ENCODE results near the gene ACBD6. TPM values are rescaled to one million over a fixed set of nuclear protein-coding genes. Genes with fewer than 3 reads are reported as not detected.
"Not testable (repeated sequence)": the region's sequence is repeated elsewhere in the genome, so short reads cannot be mapped to it uniquely, and the experiment has no call there.

The ACBD6 gene
- total RNA-seq, 1 donor from 2014 or later: 52.6 TPM

DNA sequence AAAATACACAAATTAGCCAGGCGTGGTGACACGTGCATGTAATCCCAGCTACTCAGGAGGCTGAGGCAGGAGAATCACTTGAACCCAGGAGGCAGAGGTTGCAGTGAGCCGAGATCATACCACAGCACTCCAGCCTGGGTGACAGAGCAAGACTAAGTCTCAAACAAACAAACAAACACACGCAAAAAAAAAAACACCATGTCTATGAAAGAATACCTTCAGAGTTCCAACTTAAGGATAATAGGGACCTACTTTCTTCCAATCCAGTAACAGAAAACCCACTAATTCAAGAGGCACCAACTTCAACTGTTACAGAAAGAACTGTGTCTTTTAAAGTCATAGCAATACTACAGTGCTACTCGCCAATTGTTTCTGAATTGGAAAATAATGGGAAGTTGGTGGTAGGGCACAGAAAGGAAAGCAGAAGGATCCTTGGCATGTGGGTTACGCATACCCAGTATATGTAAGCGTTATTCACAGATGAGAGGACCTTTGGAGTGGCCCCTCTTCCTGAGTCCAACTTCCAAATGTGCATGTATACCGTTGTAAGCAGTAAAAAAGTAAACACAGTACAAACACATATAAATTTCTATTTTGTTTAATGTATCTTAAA, 87.0 kb downstream of the ACBD6 start:
- DNase-seq: no peak

DNA sequence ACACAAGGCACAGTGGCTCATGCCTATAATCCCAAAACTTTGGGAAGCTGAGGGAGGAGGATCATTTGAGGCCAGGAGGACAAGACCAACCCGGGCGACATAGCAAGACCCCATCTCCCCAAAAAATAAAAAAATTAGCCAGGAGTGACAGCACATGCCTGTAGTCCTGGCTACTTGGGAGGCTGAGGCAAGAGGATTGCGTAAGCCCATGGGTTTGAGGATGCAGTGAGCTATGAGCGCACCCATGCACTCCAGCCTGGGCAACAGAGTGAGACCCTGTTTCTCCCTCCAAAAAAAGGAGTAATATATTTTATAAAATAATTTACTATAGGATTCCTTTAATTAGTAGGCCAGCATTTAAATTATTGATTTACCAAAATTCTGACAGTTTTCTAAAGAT, 89.8 kb downstream of the ACBD6 start:
- DNase-seq: no peak

GRCh38 chr1:180408128-180408527, 94.2 kb downstream of the ACBD6 start:
- not testable (repeated sequence) for DNase-seq

GRCh38 chr1:180407051-180407450, 95.3 kb downstream of the ACBD6 start:
- no peak for DNase-seq

DNA sequence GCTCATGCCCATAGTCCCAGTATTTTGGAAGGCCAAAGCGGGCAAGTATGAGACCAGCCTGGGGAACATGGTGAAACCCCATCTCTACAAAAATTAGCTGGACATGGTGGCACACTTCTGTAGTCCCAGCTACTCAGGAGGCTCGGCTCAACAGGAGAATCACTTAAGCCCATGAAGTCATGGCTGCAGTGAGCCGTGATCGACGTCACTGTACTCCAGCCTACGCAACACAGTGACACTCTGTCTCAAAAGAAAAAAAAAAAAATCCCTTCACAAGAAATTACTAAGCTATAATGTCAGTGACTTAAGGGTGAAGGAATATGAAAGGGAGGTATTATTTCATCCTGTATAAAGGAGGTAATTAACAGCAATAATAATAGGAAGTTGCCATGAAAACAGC, 99.8 kb downstream of the ACBD6 start:
- DNase-seq: no peak

DNA sequence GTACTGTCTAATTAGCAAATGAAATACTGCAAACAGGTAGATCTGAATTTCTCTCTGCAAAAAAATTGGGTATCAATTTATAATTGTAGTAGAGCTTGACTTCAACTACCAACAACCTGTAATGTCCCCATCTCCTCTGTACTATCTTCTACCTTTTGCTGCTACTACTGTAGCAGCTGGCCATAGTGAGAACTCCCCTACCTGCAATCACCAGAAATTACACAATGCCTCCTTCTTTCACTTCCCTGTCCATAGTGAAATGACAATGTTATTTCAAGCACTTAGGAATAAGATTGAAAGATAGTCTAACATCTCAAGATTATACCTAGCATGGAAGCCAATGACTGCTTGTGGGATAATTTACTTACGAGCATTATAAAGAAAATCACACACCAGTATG, 100.4 kb downstream of the ACBD6 start:
- DNase-seq: no peak

- DNase-seq: no peak
Measured at GRCh38 chr1:180397175-180397574, 105.2 kb downstream of the ACBD6 start.

- no peak for DNase-seq
Measured at GRCh38 chr1:180392427-180393145, 109.8 kb downstream of the ACBD6 start.

- no peak for DNase-seq
Measured at GRCh38 chr1:180392020-180392419, 110.4 kb downstream of the ACBD6 start.

DNA sequence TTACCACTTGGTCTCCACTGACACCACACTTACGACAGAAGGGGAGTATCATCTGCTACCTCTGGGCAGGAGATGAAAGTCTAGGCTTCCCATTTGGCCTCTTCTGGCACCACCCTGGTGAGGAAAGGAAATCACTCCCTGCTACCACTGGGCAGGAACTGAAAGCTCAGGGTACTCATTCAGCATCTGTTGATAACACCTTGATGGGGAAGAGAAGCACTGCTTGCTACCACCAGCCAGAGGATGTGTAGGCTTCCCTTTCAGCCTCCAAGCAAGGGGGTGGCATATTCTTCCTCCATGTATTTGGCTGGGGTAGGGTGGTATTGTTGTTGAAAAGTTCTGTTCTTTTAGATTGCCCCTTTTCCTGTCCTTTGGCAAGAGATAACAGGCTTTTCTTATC, 115.0 kb downstream of the ACBD6 start:
- no peak for DNase-seq

DNA sequence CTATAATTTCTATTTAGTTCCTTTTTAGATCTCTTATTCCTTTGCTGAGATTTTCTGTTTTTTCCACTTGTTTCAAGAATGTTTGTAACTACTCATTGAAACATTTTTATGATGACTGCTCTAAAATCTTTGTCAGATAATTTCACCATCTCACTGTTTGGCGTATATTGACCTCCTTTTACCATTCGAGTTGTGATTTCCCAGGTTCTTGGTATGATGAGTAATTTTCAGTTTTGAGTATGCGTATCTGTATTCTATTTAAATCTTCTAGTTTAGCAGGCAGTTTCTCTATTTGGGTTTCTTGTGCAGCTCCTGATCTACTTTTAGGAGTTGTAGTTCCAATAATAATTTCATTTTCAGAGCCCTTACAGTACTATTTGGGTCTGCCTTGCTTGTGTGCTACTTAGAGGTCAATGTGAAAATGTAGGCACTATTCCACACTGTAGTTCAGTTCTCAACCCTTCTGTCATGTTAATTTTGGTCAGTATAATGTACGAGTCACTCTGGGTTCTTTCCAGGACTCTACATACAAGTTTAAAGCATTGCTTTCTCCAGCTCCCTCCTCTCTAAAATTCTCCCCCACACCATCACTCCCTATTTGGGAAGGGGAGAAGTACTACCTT, 115.5 kb downstream of the ACBD6 start:
- DNase-seq: no peak

DNA sequence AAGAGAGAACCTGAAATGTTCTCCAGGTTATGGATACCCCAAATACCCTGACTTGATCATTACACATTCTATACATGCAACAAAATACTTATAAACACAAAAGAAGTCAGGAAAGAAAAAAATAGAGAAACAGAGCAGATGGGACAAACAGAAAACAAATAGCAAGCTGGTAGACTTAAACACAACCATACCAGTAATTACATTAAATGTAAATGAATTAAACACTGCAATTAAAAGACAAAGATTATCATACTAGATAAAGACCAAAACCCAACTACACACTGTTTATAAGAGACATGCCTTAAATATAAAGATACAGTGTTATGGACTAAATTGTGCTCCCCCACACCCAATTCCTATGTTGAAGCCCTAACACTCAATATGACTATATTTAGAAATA, 117.2 kb downstream of the ACBD6 start:
- DNase-seq: no peak

DNA sequence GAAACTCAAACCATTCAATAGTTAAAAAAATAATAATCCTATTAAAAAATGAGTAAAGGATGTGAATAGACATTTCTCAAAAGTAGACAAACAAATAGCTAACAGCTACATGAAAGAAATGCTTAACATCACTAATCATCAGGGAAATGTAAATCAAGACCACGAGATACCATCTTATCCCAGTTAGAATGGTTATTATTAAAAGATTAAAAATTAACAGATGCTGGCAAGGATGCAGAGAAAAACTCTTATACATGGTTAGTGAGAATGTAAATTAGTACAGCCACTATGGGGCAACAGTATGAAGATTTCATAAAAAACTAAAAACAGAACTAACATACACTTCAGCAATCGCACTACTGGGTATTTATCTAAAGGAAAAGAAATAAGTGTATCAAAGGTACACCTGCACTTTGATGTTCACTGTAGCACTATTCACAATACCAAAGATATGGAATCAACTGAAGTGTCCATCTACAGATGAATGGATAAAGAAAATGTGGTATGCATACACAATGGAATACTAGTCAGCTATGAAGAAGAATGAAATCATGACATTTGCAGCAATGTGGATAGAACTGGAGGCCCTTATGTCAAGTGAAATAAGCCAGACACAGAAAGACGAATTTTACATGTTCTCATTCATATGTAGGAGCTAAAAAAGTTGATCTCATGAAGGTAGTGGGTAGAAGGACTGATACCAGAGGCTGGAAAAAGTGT, 117.9 kb downstream of the ACBD6 start:
- DNase-seq: no peak

DNA sequence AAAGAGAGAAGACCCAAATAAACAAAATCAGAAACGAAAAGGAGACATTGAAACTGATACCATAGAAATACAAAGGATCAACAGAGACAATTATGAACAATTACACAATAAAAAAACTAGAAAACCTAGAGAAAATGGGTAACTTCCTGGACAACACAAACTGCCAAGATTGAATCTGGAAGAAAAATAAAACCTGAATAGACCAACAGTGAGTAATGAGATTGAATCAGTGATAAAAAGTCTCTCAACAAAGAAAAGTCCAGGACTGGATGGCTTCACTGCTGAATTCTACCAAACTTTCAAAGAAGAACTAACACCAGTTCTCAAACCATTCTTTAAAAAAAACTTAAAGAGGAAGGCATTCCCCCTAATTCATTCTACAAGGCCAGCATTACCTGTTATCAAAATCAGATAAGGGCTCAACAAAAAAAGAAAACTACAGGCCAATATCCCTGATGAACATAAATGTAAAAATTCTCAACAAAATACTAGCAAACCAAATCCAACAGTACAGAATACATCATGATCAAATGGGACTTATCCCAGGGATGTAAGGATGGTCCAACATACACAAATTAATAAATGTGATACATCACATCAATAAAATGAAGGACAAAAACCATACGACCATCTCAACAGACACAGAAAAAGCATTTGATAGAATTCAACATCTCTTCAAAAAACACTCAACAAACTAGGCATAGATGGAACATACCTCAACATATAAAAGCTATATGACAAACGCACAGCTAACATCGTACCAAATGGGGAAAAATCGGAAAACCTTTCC, 119.9 kb downstream of the ACBD6 start:
- no peak for DNase-seq

DNA sequence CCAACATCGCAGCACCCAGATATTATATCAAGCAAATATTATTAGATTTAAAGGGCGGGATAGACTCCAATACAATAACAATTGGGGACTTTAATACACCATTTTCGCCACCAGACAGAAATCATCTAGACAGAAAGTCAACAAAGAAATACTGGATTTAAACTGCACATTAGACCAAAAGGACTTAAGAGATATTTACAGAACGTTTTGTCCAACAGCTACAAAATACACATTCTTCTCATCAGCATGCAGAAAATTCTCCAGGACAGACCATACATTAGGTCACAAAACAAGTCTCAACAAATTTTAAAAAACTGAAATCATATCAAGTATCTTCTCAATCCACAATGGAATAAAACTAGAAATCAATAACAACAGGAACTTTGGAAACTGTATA, 121.2 kb downstream of the ACBD6 start:
- no peak for DNase-seq

GRCh38 chr1:180380259-180381183, 121.9 kb downstream of the ACBD6 start:
- DNase-seq: no peak

GRCh38 chr1:180376800-180377199, 125.6 kb downstream of the ACBD6 start:
- no peak for DNase-seq

DNA sequence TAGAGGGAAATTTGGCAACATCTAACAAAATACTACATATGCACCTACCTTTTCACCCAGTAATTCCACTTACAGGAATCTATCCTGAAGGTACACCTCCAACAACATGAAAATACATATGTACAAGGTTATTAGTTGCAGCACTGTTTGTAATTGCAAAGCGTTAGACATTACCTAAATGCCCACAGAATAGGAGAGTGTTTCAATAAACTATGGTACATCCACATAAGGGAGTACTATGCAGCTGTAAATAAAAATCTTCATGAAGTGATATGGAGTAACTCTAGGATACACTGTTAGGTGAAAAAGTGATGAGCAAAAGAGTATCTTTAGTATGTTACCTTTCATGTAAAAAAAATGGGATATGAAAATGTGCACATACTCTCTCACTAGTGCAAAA, 126.1 kb downstream of the ACBD6 start:
- no peak for DNase-seq

GRCh38 chr1:180372728-180373127, 129.6 kb downstream of the ACBD6 start:
- no peak for DNase-seq

- no peak for DNase-seq
Measured at GRCh38 chr1:180370597-180370996, 131.8 kb downstream of the ACBD6 start.

GRCh38 chr1:180370188-180370587, 132.2 kb downstream of the ACBD6 start:
- DNase-seq: no peak

Measured in occipital lobe (tissue), 2 donors.